Parathyroid adenoma (tissue), 2 donors: Measurements from ENCODE around the gene NRP2.

ENCODE experiments used
- H2AFZ ChIP-seq: fragments of 300-600 bp; sonication (generic); one replicate; pipeline ENCODE4 v1.7.0; 2017; ENCODE audit warnings: antibody characterized with exemption, mild to moderate bottlenecking
- H3K27ac ChIP-seq: fragments of 300-600 bp; sonication (generic); one replicate; pipeline ENCODE4 v1.7.0; 2017
- H3K27me3 ChIP-seq: fragments of 300-600 bp; sonication (generic); one replicate; pipeline ENCODE4 v1.7.0; 2017; ENCODE audit warnings: low read length; ENCODE audit not compliant: control insufficient read depth, insufficient read depth
- H3K36me3 ChIP-seq: fragments of 300-600 bp; sonication (generic); one replicate; pipeline ENCODE4 v1.7.0; 2017; ENCODE audit warnings: low read length; ENCODE audit not compliant: control insufficient read depth, insufficient read depth
- H3K4me1 ChIP-seq: fragments of 300-600 bp; sonication (generic); one replicate; pipeline ENCODE4 v1.7.0; 2017; ENCODE audit warnings: control low read depth
- H3K4me2 ChIP-seq: fragments of 300-600 bp; sonication (generic); one replicate; pipeline ENCODE4 v1.7.0; 2017; ENCODE audit warnings: low read length
- H3K4me3 ChIP-seq: fragments of 300-600 bp; sonication (generic); one replicate; pipeline ENCODE4 v1.7.0; 2017; ENCODE audit warnings: low read depth, low read length
- H3K79me2 ChIP-seq: fragments of 300-600 bp; sonication (generic); one replicate; pipeline ENCODE4 v1.7.0; 2017; ENCODE audit warnings: control low read depth
- H3K9ac ChIP-seq: fragments of 300-600 bp; sonication (generic); one replicate; pipeline ENCODE4 v1.7.0; 2017; ENCODE audit warnings: mild to moderate bottlenecking
- H3K9me3 ChIP-seq: fragments of 300-600 bp; sonication (generic); one replicate; pipeline ENCODE4 v1.7.0; 2017; ENCODE audit warnings: low read length; ENCODE audit not compliant: control insufficient read depth
- CTCF ChIP-seq: fragments of 300-600 bp; sonication (generic); IDR thresholded peaks from one replicate; pipeline ENCODE4 v1.7.0; 2017; ENCODE audit warnings: antibody characterized with exemption, mild to moderate bottlenecking
- donor health status: primary hyperparathyroidism.

The NRP2 gene

GRCh38 chr2:205759257-205759656 lies 77.0 kb downstream of the NRP2 start:
- no peaks in the 10 kb centered on the region for H3K79me2 ChIP-seq
- no peak overlapping the region for H3K9ac ChIP-seq
- no peak overlapping the region for H2AFZ ChIP-seq
- no peak for TF ChIP-seq CTCF
- no peak overlapping the region for H3K27ac ChIP-seq
- no peaks in the 10 kb centered on the region for H3K27me3 ChIP-seq
- no peaks in the 10 kb centered on the region for H3K9me3 ChIP-seq
- H3K36me3 ChIP-seq, result no peaks in the 10 kb centered on the region
- no peak overlapping the region for H3K4me3 ChIP-seq
- H3K4me2 ChIP-seq, result no peak overlapping the region
- peaks cover 6% of the 10 kb centered on the region for H3K4me1 ChIP-seq

- no peaks in the 10 kb centered on the region for H3K36me3 ChIP-seq
- no peak overlapping the region for H3K27ac ChIP-seq
- H3K9ac ChIP-seq, result no peak overlapping the region
- H3K4me3 ChIP-seq, result no peak overlapping the region
- H3K4me2 ChIP-seq, result no peak overlapping the region
- no peaks in the 10 kb centered on the region for H3K9me3 ChIP-seq
- H2AFZ ChIP-seq, result no peak overlapping the region
- peaks cover 7% of the 10 kb centered on the region for H3K4me1 ChIP-seq
- no peak for TF ChIP-seq CTCF
- H3K27me3 ChIP-seq, result no peaks in the 10 kb centered on the region
- no peaks in the 10 kb centered on the region for H3K79me2 ChIP-seq
Observed at GRCh38 chr2:205759732-205760131, 77.4 kb downstream of the NRP2 start.

- Histone ChIP-seq H3K9me3 (no peaks in the 10 kb centered on the region), H2AFZ (no peak overlapping the region), H3K4me1 (peaks cover 7% of the 10 kb centered on the region), H3K79me2 (no peaks in the 10 kb centered on the region), H3K4me2 (no peak overlapping the region), H3K36me3 (no peaks in the 10 kb centered on the region), H3K4me3 (no peak overlapping the region), H3K27me3 (no peaks in the 10 kb centered on the region), H3K27ac (no peak overlapping the region), H3K9ac (no peak overlapping the region)
- no peak for TF ChIP-seq CTCF
Observed at GRCh38 chr2:205760157-205760556, 77.9 kb downstream of the NRP2 start.

GRCh38 chr2:205761421-205761820 lies 79.1 kb downstream of the NRP2 start:
- H3K27me3 ChIP-seq, result no peaks in the 10 kb centered on the region
- H3K27ac ChIP-seq, result no peak overlapping the region
- H3K4me3 ChIP-seq, result no peak overlapping the region
- no peak overlapping the region for H2AFZ ChIP-seq
- no peak overlapping the region for H3K9ac ChIP-seq
- no peak for TF ChIP-seq CTCF
- H3K4me1 ChIP-seq, result peaks cover 7% of the 10 kb centered on the region
- H3K79me2 ChIP-seq, result no peaks in the 10 kb centered on the region
- no peaks in the 10 kb centered on the region for H3K36me3 ChIP-seq
- H3K4me2 ChIP-seq, result no peak overlapping the region
- H3K9me3 ChIP-seq, result no peaks in the 10 kb centered on the region

- H3K36me3 ChIP-seq, result no peaks in the 10 kb centered on the region
- H3K9ac ChIP-seq, result no peak overlapping the region
- no peaks in the 10 kb centered on the region for H3K9me3 ChIP-seq
- no peaks in the 10 kb centered on the region for H3K27me3 ChIP-seq
- no peaks in the 10 kb centered on the region for H3K79me2 ChIP-seq
- H3K27ac ChIP-seq, result no peak overlapping the region
- H3K4me3 ChIP-seq, result no peak overlapping the region
- no peak overlapping the region for H3K4me2 ChIP-seq
- H2AFZ ChIP-seq, result no peak overlapping the region
- no peak for TF ChIP-seq CTCF
- H3K4me1 ChIP-seq, result peaks cover 7% of the 10 kb centered on the region
Observed at GRCh38 chr2:205762881-205763280, 80.6 kb downstream of the NRP2 start.
